KMS-11 (cell line): ENCODE measurements around the gene PTCH1.

ENCODE experiments used
- H2AFZ ChIP-seq: fragments of 200-600 bp; sonication (generic); 2 replicates; pipeline ENCODE4 v1.6.1; 2016; ENCODE audit warnings: antibody characterized with exemption, mixed run types, low read depth
- H3K27ac ChIP-seq: fragments of 200-600 bp; sonication (generic); 2 replicates; pipeline ENCODE4 v1.6.1; 2016; ENCODE audit warnings: mild to moderate bottlenecking, mixed run types
- H3K27me3 ChIP-seq: fragments of 200-600 bp; sonication (generic); 2 replicates; pipeline ENCODE4 v1.6.1; 2017; ENCODE audit warnings: mild to moderate bottlenecking, low read depth, mixed run types, moderate library complexity; ENCODE audit not compliant: insufficient read depth
- H3K36me3 ChIP-seq: fragments of 200-600 bp; sonication (generic); 2 replicates; pipeline ENCODE4 v1.6.1; 2017; ENCODE audit warnings: mild to moderate bottlenecking, mixed run types; ENCODE audit not compliant: insufficient read depth
- H3K4me1 ChIP-seq: fragments of 200-600 bp; sonication (generic); 2 replicates; pipeline ENCODE4 v1.6.1; 2016; ENCODE audit warnings: mild to moderate bottlenecking, low read depth, mixed run types; ENCODE audit not compliant: poor library complexity, severe bottlenecking
- H3K4me2 ChIP-seq: fragments of 200-600 bp; sonication (generic); 2 replicates; pipeline ENCODE4 v1.7.0; 2016; ENCODE audit warnings: mild to moderate bottlenecking, mixed run types
- H3K4me3 ChIP-seq: fragments of 200-600 bp; sonication (generic); IDR thresholded peaks from 2 replicates; pipeline ENCODE4 v1.6.1; 2017; ENCODE audit warnings: low read depth, low read length, mixed read lengths; ENCODE audit not compliant: insufficient read depth
- H3K79me2 ChIP-seq: fragments of 200-600 bp; sonication (generic); 2 replicates; pipeline ENCODE4 v1.6.1; 2016; ENCODE audit warnings: low read depth, mixed run types; ENCODE audit not compliant: insufficient read depth
- H3K9ac ChIP-seq: fragments of 200-600 bp; sonication (generic); 2 replicates; pipeline ENCODE4 v1.6.1; 2016; ENCODE audit warnings: mild to moderate bottlenecking, mixed run types
- H4K20me1 ChIP-seq: fragments of 200-600 bp; sonication (generic); 2 replicates; pipeline ENCODE4 v1.6.1; 2016; ENCODE audit warnings: mild to moderate bottlenecking, mixed run types; ENCODE audit not compliant: insufficient read depth
- TF ChIP-seq, protein P1 (sequence below): fragments of 200-600 bp; sonication (generic); conservative IDR thresholded peaks from 2 replicates; pipeline ENCODE4 v1.6.1; 2017; ENCODE audit warnings: low read depth, mild to moderate bottlenecking, antibody characterized with exemption, low read length, moderate library complexity, mixed read lengths

Gene PTCH1

GRCh38 chr9:95399261-95399660 lies 117.5 kb downstream of the PTCH1 start:
- H3K9ac ChIP-seq: no peak overlapping the region
- H3K79me2 ChIP-seq: no peaks in the 10 kb centered on the region
- no peaks in the 10 kb centered on the region for H4K20me1 ChIP-seq
- H3K4me2 ChIP-seq: no peak overlapping the region
- no peak overlapping the region for H2AFZ ChIP-seq
- H3K27ac ChIP-seq: no peak overlapping the region
- H3K36me3 ChIP-seq: no peaks in the 10 kb centered on the region
- H3K4me3 ChIP-seq: no peak overlapping the region
- TF ChIP-seq, protein P1, sequence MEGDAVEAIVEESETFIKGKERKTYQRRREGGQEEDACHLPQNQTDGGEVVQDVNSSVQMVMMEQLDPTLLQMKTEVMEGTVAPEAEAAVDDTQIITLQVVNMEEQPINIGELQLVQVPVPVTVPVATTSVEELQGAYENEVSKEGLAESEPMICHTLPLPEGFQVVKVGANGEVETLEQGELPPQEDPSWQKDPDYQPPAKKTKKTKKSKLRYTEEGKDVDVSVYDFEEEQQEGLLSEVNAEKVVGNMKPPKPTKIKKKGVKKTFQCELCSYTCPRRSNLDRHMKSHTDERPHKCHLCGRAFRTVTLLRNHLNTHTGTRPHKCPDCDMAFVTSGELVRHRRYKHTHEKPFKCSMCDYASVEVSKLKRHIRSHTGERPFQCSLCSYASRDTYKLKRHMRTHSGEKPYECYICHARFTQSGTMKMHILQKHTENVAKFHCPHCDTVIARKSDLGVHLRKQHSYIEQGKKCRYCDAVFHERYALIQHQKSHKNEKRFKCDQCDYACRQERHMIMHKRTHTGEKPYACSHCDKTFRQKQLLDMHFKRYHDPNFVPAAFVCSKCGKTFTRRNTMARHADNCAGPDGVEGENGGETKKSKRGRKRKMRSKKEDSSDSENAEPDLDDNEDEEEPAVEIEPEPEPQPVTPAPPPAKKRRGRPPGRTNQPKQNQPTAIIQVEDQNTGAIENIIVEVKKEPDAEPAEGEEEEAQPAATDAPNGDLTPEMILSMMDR: no peak
- no peaks in the 10 kb centered on the region for H3K27me3 ChIP-seq
- H3K4me1 ChIP-seq: no peaks in the 10 kb centered on the region
